GM21526 (cell line): Measurements from ENCODE around the gene MYOCOS.
"Not testable (repeated sequence)": the region's sequence is repeated elsewhere in the genome, so short reads cannot be mapped to it uniquely, and the experiment has no call there.

ENCODE experiments used
- ATAC-seq: cut with Tn5 transposase; IDR thresholded peaks from one replicate; pipeline ENCODE4 v1.9.1; 2021; ENCODE audit warnings: moderate library complexity; ENCODE audit not compliant: unreplicated experiment, low FRiP score

Gene MYOCOS

DNA sequence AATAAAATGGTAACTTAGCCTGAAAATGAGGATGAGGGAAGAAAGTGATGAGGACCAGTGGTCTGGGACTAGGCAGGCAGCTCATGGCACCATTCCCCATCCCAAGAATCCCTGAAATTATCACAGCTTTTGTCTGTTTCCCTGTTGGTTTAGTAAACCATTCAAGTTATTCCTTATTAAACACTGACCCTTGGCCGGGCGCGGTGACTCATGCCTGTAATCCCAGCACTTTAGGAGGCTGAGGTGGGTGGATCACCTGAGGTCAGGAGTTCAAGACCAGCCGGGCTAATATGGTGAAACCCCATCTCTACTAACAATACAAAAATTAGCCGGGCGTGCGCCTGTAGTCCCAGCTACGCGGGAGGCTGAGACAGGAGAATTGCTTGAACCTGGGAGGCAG is 34.2 kb downstream of the MYOCOS start:
- not testable (repeated sequence) for ATAC-seq

DNA sequence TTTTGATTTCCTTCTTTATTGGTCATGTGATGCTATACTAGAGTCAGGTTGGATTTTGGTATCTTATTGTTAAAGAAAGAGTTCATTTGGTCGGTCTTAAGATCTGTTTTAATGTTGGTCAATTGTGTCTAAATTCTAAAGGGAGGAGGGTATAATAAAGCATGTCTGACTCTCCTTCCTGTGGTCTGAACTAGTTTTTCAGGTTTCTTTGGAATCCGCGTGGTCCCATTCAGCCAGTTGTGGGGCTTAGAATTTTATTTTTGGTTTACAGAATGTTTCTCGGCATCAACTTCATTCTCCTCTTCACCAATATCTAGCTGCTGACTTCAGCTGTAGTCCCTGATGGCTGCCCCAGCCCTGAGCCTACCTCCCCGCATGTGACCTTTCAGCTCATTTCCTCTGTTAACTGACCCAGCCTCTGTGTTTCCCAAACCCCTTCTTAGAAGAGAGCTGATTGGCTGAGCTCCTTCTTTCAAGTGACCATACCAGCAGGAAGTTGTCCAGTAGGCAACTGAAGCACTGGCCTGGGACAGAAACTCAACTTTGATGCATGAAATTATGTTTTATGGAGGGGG is 39.1 kb downstream of the MYOCOS start:
- ATAC-seq = no peak

DNA sequence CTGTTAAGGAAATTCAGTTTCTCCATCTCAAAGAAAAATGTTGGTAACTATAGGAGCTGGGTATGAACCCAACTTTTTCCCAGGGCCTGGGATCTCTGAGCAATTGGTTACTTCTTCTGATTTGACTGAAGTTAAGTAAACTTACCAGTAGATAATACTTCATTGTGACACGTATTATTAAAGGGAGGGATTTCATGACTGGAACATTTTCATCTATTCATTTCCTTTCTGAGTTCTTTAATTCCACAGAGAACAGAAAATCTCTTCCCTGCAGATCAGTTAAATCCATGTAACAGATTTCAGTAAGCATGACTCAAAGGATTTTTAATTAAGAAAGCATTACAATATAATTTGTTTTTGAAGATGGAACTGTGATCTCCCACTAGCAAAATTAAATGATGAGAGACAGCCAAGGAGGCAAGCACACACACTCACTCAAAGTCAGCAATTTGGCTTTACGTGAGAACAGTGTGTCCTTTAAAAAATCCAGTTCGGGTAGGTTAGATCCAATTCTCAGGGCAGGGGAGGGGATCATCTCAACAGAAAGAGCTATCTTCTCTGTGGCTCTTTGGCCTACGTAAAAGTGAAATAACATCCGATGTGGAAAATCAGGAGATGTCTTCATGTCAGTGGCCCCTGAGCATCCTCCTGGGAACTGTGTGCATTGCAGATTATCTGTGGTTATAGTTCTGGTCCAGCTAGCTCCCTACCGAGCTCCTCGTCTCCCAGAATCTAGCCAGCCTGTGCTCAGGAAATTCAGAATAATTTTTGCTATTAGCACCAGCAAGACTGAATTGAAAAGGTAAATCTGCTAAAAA is 41.2 kb downstream of the MYOCOS start:
- no peak for ATAC-seq

DNA sequence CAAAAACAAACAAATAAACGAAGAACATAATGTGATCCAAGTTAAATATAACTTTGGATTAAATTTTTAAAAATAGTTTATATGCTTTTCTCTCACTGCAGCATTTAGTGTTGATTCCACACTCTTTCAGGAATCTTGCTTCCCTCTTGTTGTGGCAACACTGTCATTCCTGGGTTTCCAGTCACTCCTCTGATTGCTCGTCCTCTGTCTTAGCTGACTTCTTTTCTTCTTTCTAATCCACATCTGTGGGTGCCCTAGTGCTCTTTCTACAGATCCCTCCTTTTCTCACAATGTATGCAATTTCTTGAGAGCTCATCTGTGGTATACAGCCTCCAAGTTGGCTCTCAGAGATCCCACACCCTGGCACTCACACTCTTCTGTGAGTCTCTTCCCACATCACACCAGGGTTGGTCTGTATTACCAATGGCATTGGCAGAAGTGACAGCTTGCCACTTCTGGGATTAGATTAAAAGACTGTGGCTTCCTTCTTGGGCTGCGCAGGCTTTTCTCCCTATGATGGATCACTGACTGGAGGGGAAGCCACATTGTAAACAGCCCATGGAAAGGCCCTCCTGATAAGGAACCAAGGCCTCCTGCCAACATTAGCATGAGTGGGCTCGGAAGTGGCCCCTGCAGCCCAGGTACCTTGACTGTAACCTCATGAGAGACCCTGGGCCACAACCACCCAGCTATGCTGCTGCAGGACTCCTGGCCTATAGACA is 42.0 kb downstream of the MYOCOS start:
- ATAC-seq = no peak

DNA sequence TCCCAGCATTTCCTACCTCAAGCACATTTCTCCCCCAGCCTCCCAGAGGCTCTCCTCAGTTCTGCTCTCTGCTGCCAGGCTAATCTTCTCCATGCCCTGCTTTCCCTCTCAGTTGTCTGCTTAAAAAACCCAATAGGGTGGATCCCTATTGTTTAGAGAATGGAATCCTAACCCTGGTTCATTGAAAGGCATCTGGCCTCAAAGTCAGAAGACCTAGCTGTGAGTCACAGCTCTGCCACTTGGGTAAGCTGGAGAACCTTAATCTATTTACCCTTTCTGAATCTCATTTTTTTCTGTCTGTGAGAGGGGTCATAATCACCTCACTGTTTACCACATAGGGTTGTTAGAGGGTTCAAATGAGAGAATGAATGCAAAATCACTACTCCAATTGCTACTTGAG is 42.9 kb downstream of the MYOCOS start:
- no peak for ATAC-seq

DNA sequence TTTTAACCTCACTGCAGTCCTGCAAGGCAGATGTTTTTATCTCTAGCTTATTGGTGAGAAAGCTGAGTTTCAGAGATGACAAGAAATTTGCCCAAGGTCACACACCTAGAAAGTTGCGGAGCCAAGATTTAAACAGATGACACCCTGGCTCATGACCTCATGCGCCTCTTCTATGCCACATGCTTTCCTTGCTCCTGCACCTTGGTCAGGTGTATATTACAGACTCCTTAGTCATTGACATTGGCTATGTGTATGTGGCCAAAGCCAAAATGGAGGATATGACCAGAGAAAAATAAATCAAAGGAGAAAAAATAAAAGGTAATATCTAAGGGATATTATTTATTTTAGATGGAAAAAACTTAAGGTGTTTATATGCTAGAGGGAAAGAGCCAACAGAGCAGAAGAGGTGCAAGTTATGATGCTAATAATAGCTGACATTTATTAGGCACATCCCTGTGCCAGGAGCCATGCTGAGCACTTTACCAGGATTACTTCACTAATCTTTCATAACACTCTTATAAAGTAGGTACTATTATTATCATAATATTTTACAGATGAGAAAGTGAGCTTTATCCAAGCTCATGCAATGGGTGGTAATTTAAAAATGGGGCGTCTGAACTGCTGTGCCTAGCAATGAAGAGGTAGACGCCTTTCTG is 44.2 kb downstream of the MYOCOS start:
- ATAC-seq = no peak

DNA sequence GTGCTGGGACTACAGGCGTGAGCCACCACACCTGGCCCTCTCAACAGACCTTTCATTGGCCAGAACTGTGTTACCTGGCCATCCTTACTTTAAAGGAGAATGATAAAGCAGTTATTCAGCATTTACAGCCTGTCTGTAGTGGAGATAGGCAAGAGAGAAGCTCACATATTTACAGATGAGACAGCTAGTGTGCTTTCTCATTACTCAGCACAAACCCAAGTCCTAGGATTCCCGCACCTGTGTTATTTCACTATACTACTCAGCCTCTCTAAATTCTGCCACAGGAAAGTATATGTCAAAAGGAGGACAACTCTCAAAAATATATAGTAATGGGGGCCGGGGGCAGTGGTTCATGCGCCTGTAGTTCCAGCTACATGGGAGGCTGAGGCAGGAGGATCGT is 46.3 kb downstream of the MYOCOS start:
- ATAC-seq = no peak

DNA sequence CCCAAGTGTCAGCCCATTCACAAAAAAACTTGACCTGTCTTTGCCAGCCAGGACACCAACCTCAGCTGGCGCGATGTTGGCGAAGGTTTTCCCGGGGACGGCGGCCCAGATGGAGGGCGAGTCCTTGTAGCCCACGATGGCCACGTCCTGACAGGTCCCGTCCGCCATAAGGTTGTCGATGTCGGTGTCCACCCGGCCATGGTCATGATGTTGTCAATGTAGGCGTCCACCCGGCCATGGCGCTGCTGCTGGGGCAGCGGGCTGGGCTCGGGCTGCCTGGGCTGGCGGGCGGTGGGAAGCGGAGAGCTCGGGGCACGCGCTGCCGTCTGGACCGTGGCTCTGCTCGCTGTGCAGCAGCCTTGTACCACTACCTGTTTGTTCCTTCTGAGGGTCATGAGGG is 48.7 kb downstream of the MYOCOS start:
- ATAC-seq = no peak

DNA sequence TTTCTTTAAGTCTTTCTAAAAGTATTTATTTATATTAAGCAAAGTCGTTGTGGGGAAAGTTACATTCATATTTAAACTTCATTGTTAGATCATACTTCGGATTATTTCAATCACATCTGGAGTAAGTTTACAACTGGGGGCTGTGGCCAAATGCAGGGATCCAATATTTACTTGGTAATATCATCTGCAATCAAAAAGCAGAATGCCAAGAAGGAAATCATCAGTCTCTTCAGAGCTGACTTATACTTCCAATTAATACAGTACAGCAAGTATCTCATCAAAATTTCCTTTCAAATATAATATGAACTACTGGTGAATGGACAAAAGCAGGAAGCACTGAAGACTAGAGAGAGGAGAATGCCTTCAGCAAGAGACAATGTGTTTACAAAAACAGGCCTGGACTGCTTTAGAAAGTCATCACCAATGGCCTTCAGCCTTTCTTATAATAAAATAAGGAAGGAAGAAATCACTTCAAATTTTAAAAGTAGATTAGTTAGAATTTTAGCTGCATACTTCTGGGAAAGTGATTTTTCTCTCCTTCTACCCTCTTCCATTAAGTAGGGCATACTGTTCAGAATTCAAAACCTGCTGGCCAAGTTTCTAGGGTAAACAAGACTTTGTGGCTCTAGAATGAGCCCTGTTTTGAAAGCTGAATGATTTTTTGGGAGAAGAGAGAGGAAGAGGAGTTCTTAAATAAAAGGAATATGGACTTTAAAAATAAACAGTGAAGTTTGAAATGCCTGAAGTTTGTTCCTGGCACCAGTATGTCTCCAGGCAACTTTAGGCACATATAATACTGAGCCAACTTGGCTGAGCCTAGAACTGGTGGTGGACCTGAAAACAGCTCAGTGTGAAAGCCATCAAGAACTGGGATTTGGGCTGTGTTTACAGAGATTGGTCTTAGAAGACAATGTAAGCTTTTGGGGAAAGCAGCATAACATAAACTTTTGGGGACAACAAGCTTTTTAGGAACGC is 52.7 kb downstream of the MYOCOS start:
- ATAC-seq = no peak
